Psoas muscle (tissue), 8 donors: ENCODE results near the gene ZNHIT1. TPM values are rescaled to one million over a fixed set of nuclear protein-coding genes. Genes with fewer than 3 reads are reported as not detected.

Experiments
- ATAC-seq, 4 donors: fragments of 200-7000 bp; cut with Tn5 transposase; one replicate each; pipeline ENCODE4 v1.9.1; 2020; ENCODE audit warnings: moderate library complexity in 3 of 4, mild to moderate bottlenecking in 2 of 4
- DNase-seq, 2 donors: peaks; one replicate each; pipeline ENCODE4 v3.0.0-alpha.2; 2020
- H3K27ac ChIP-seq: fragments of 200-600 bp; one replicate; pipeline ENCODE4 v1.8.0; 2022
- H3K27me3 ChIP-seq, 3 donors: fragments of 200-600 bp in 1 of 3; one replicate each; pipeline versions ENCODE4 v1.6.1 to v1.8.0; 2013 to 2022; ENCODE audit warnings: low read length in 2 of 3, mild to moderate bottlenecking in 2 of 3, moderate library complexity in 1 of 3; ENCODE audit not compliant: insufficient read depth in 3 of 3
- H3K36me3 ChIP-seq, 2 donors: fragments of 200-600 bp in 1 of 2; one replicate each; pipeline versions ENCODE4 v1.6.1 to v1.8.0; 2013 to 2022; ENCODE audit warnings: low read depth in 1 of 2, mild to moderate bottlenecking in 1 of 2, moderate library complexity in 1 of 2; ENCODE audit not compliant: insufficient read depth in 1 of 2
- H3K4me1 ChIP-seq: fragments of 200-600 bp; one replicate; pipeline ENCODE4 v1.8.0; 2022
- H3K4me3 ChIP-seq: fragments of 200-600 bp; one replicate; pipeline ENCODE4 v1.8.0; 2022; ENCODE audit warnings: mild to moderate bottlenecking
- H3K9me3 ChIP-seq: fragments of 200-600 bp; one replicate; pipeline ENCODE4 v1.8.0; 2022
- CTCF ChIP-seq: fragments of 200-600 bp; IDR thresholded peaks from one replicate; pipeline ENCODE4 v1.8.0; 2022; ENCODE audit warnings: antibody characterized with exemption
- WGBS, 3 donors: extraction: QIAGEN DNeasy Blood & Tissue Kit; methylation state at CpG; one replicate each; pipeline versions ENCODE4 v1.1.6 to v1.1.7; 2013; 5-methylcytosine and 5-hydroxymethylcytosine counted together
- intact Hi-C, 2 donors: fragments of 100-400 bp; cut with DNase I; formaldehyde crosslinking; loops; one replicate each; pipeline versions ENCODE4 v1.11.0 to v1.14.2; 2022
- polyA plus RNA-seq, 3 donors: library from polyadenylated mRNA; stranded (reverse); fragments of 200-250 nt; gene quantifications; one replicate each; pipeline ENCODE4 v1.2.3, GENCODE V29; 2013
- total RNA-seq, 4 donors: library from RNA; stranded (reverse); fragmentation: NEBNext Ultra II Directional in 2 of 4; extraction: Animal tissue kit (Norgen Biotek cat#: 25700) in 2 of 4; gene quantifications; one replicate each; pipeline versions ENCODE4 v1.2.1 to v1.2.4, GENCODE V29; 2021 to 2023
- donor health status: healthy with polysubstance abuse.
- donor health status: DM: no; HTN: no; CAD: no; lungs with moderate emphysema.
- donor health status: Bipolar disorder and iron deficiency.
- donor health status: healthy.
- donor health status: DM: yes; HTN: yes; CAD: no.
- donor health status: DM: no; HTN: no; CAD: no.
- donor health status: DM: no; HTN: no; CAD: no.
- donor health status: DM: yes; HTN: yes; CAD: no.

Gene ZNHIT1
- total and polyA plus RNA-seq, 7 donors, result 40.8 to 89.5 (median 58.1) TPM

- no peak for TF ChIP-seq CTCF
- no peak for DNase-seq
- H3K36me3 ChIP-seq, result peaks cover 7 to 43% of the 10 kb centered on the region in 2 donors
Observed at GRCh38 chr7:101205901-101206664, 11.9 kb upstream of the ZNHIT1 start.

GRCh38 chr7:101206665-101207042 is 11.3 kb upstream of the ZNHIT1 start:
- no peaks in the 10 kb centered on the region for H3K9me3 ChIP-seq
- peaks cover 5% of the 10 kb centered on the region for H3K4me1 ChIP-seq
- intact Hi-C loops, result no loop called here
- WGBS, 3 donors, result 87 to 90% (median 88%) methylated on average over 16 to 19 of the region's 19 CpGs
- H3K36me3 ChIP-seq, result peaks cover 7 to 49% of the 10 kb centered on the region in 2 donors
- DNase-seq (no peak), ATAC-seq (no peak)
- H3K27ac ChIP-seq, result no peak overlapping the region
- no peak overlapping the region for H3K4me3 ChIP-seq
- peaks cover 0 to 18% (median 12%) of the 10 kb centered on the region in 3 donors for H3K27me3 ChIP-seq
- TF ChIP-seq CTCF, result no peak

More at GRCh38 chr7:101205901-101206664, 11.9 kb upstream of the ZNHIT1 start:
- Histone ChIP-seq H3K9me3 (no peaks in the 10 kb centered on the region), H3K27ac (no peak overlapping the region), H3K4me3 (no peak overlapping the region), H3K4me1 (peaks cover 6% of the 10 kb centered on the region), H3K27me3 (peaks cover 0 to 23% (median 14%) of the 10 kb centered on the region in 3 donors)
- peak in 1 of 4 donors; percentile 6 for ATAC-seq
- intact Hi-C loops, result no loop called here
- WGBS, 3 donors, result 80 to 83% (median 82%) methylated on average over 32 of the region's 32 CpGs

- intact Hi-C loops, result no loop called here
- H3K36me3 ChIP-seq, result peaks cover 7 to 56% of the 10 kb centered on the region in 2 donors
- 87 to 92% (median 88%) methylated on average over 17 of the region's 17 CpGs for WGBS, 3 donors
Observed at GRCh38 chr7:101207459-101207858, 10.5 kb upstream of the ZNHIT1 start.

GRCh38 chr7:101208794-101209193 is 9.2 kb upstream of the ZNHIT1 start:
- Histone ChIP-seq H3K4me1 (no peaks in the 10 kb centered on the region), H3K27me3 (no peaks in the 10 kb centered on the region), H3K4me3 (no peak overlapping the region), H3K36me3 (peaks cover 7 to 69% of the 10 kb centered on the region in 2 donors), H3K27ac (no peak overlapping the region), H3K9me3 (no peaks in the 10 kb centered on the region)
- TF ChIP-seq CTCF, result no peak
- DNase-seq (no peak), ATAC-seq (no peak)
- 88 to 93% (median 89%) methylated on average over 14 of the region's 14 CpGs for WGBS, 3 donors
- intact Hi-C loops, result no loop called here

More at GRCh38 chr7:101207459-101207858, 10.5 kb upstream of the ZNHIT1 start:
- ATAC-seq (no peak), DNase-seq (no peak)
- Histone ChIP-seq H3K9me3 (no peaks in the 10 kb centered on the region), H3K4me3 (no peak overlapping the region), H3K27ac (no peak overlapping the region), H3K27me3 (peaks cover 0 to 10% (median 6%) of the 10 kb centered on the region in 3 donors), H3K4me1 (no peaks in the 10 kb centered on the region)
- no peak for TF ChIP-seq CTCF
